HepG2 (cell line): ENCODE measurements around the gene PIR. TPM values are rescaled to one million over a fixed set of nuclear protein-coding genes. Genes with fewer than 3 reads are reported as not detected.

Source experiments
- ATAC-seq: fragments of 200-7000 bp; cut with Tn5 transposase; 3 replicates; pipeline ENCODE4 v1.9.1; 2020; ENCODE audit warnings: mild to moderate bottlenecking, moderate library complexity
- BruUV-seq: library from RNA; stranded (reverse); fragments of 400-500 nt; replicated peaks from 2 replicates; lab custom pipeline; 2021; lab: Mats Ljungman, UMichigan
- CTCF ChIA-PET: fragments of 300-600 bp; formaldehyde crosslinking; extraction: SDS; loops from one replicate; lab custom pipeline; 2021; ENCODE audit warnings: low total read pairs, inconsistent platforms, low intra/inter-chr PET ratio; lab: Yijun Ruan, JAX
- POLR2A ChIA-PET: fragments of 350-600 bp; sonication (Branson Sonifier 250); formaldehyde crosslinking; loops from one replicate; lab custom pipeline; 2020; ENCODE audit warnings: antibody characterized with exemption, inconsistent platforms; lab: Yijun Ruan, JAX
- DNase-seq: peaks from one replicate; pipeline ENCODE4 v3.0.0-alpha.2; 2015; ENCODE audit warnings: low spot score
- FAIRE-seq: peaks from 3 replicates; lab custom pipeline; 2011; peaks lifted over from hg19 to GRCh38; lab: Jason Lieb, UNC
- H2AFZ ChIP-seq: one replicate; pipeline ENCODE4 v1.6.1; 2011; ENCODE audit warnings: low read length, inconsistent platforms
- H3K27ac ChIP-seq: fragments of 300-600 bp; 3 replicates; pipeline ENCODE4 v1.8.0; 2011; ENCODE audit warnings: mixed run types, mild to moderate bottlenecking, mixed read lengths, low read length, inconsistent platforms; ENCODE audit not compliant: insufficient read depth; ENCODE audit errors: extremely low read length
- H3K27me3 ChIP-seq, 2 experiments: fragments of 200-600 bp in 1 of 2; 2 replicates in 1 of 2; 3 replicates in 1 of 2; pipeline versions ENCODE4 v1.6.0 to v1.8.0; 2011; ENCODE audit warnings: low read length in 2 of 2, mild to moderate bottlenecking in 2 of 2, moderate library complexity in 2 of 2, inconsistent platforms in 1 of 2; ENCODE audit not compliant: insufficient read depth in 2 of 2, control insufficient read depth in 1 of 2
- H3K36me3 ChIP-seq, 2 experiments: fragments of 200-600 bp in 1 of 2; replicated peaks in 1 of 2; 2 replicates in 1 of 2; 3 replicates in 1 of 2; pipeline versions ENCODE4 v1.5.1 to v1.8.0; 2011; ENCODE audit warnings: low read length in 2 of 2, inconsistent platforms in 1 of 2; ENCODE audit not compliant: insufficient read depth in 2 of 2, control insufficient read depth in 1 of 2
- H3K4me1 ChIP-seq: 2 replicates; pipeline ENCODE4 v1.5.1; 2012; ENCODE audit warnings: low read length, inconsistent platforms; ENCODE audit not compliant: insufficient read depth
- H3K4me2 ChIP-seq: 2 replicates; pipeline ENCODE4 v1.6.0; 2011; ENCODE audit warnings: low read depth, low read length, inconsistent platforms
- H3K4me3 ChIP-seq, 3 experiments: fragments of 200-600 bp in 1 of 3; sonication (generic), shearing (Covaris generic) in 1 of 3; replicated peaks in 1 of 3; 2 replicates each; pipeline ENCODE4 v1.5.1; 2011 to 2016; ENCODE audit warnings: low read length in 3 of 3, inconsistent platforms in 2 of 3, low read depth in 2 of 3, mild to moderate bottlenecking in 2 of 3, control low read depth in 1 of 3, mixed read lengths in 1 of 3; ENCODE audit not compliant: insufficient read depth in 1 of 3
- H3K79me2 ChIP-seq: one replicate; pipeline ENCODE4 v1.6.1; 2011; ENCODE audit warnings: low read length, inconsistent platforms; ENCODE audit not compliant: insufficient read depth
- H3K9ac ChIP-seq: 2 replicates; pipeline ENCODE4 v1.6.0; 2011; ENCODE audit warnings: mild to moderate bottlenecking, low read depth, low read length, inconsistent platforms; ENCODE audit not compliant: insufficient read depth
- H3K9me3 ChIP-seq: 2 replicates; pipeline ENCODE4 v1.5.1; 2012; ENCODE audit warnings: mild to moderate bottlenecking, low read length
- H4K20me1 ChIP-seq: 2 replicates; pipeline ENCODE4 v1.6.0; 2011; ENCODE audit warnings: inconsistent platforms, mild to moderate bottlenecking, low read length, moderate library complexity; ENCODE audit not compliant: insufficient read depth
- FOXJ3 ChIP-seq: sonication (generic); formaldehyde crosslinking; IDR thresholded peaks from 2 replicates; pipeline ENCODE4 v1.4.0; 2020; ENCODE audit warnings: missing genetic modification reagents, mild to moderate bottlenecking, borderline replicate concordance
- KAT2B ChIP-seq: fragments of 150-350 bp; IDR thresholded peaks from 2 replicates; pipeline ENCODE4 v1.6.1; 2014; ENCODE audit warnings: low read depth, low read length, borderline replicate concordance
- PAWR ChIP-seq: sonication (generic); formaldehyde crosslinking; IDR thresholded peaks from 2 replicates; pipeline ENCODE4 v1.4.0; 2020; ENCODE audit warnings: missing genetic modification reagents, mild to moderate bottlenecking, borderline replicate concordance
- TCF7L2 ChIP-seq: IDR thresholded peaks from 2 replicates; pipeline ENCODE4 v1.6.1; 2011; ENCODE audit warnings: mild to moderate bottlenecking, low read depth, low read length, moderate library complexity
- TMF1 ChIP-seq: sonication (generic); formaldehyde crosslinking; IDR thresholded peaks from 2 replicates; pipeline ENCODE4 v1.8.1; 2022; ENCODE audit warnings: low read depth, missing genetic modification reagents
- ZNF251 ChIP-seq: sonication (generic); formaldehyde crosslinking; IDR thresholded peaks from 2 replicates; pipeline ENCODE4 v1.9.0; 2021; ENCODE audit warnings: mild to moderate bottlenecking, missing genetic modification reagents
- ZNF709 ChIP-seq: sonication (generic); formaldehyde crosslinking; IDR thresholded peaks from 2 replicates; pipeline ENCODE4 v1.5.0; 2020; ENCODE audit warnings: mild to moderate bottlenecking, missing genetic modification reagents
- WGBS: methylation state at CpG from one replicate; pipeline ENCODE4 v1.1.6; 2017; ENCODE audit warnings: low lambda C conversion rate; 5-methylcytosine and 5-hydroxymethylcytosine counted together
- in situ Hi-C: cut with HindIII; loops from 2 replicates; pipeline ENCODE4 v1.10.0; 2017; ENCODE audit warnings: low pct_unique_long_range_greater_than_20kb; ENCODE audit not compliant: extremely low pct_ligation_motif_present
- intact Hi-C: fragments of 100-400 bp; cut with micrococcal nuclease; formaldehyde crosslinking; loops from one replicate; pipeline ENCODE4 v1.10.0; 2022; ENCODE audit not compliant: unreplicated experiment
- polyA plus RNA-seq, 8 experiments: library from polyadenylated mRNA; depleted of rRNA in 3 of 8; stranded (reverse) in 7 of 8; unstranded in 1 of 8; fragments of >200 nt; fragmentation: Illumina TruSeq in 4 of 8; extraction: Trizol in 4 of 8; gene quantifications; 2 replicates each; pipeline versions ENCODE4 v1.2.1 to v1.2.3, GENCODE V29; 2011 to 2016; ENCODE audit warnings: low read depth in 4 of 8, missing spikeins in 1 of 8, mixed read lengths in 1 of 8; ENCODE audit not compliant: insufficient read depth in 1 of 8
- total RNA-seq, 5 experiments: library from RNA; depleted of rRNA; stranded (reverse); fragments of >200 nt; fragmentation: Illumina TruSeq; extraction: Trizol; gene quantifications; 2 replicates each; pipeline ENCODE4 v1.2.3, GENCODE V29; 2016; ENCODE audit warnings: low read depth in 1 of 5
- TF ChIP-seq, protein P1 (sequence below): sonication (generic); formaldehyde crosslinking; IDR thresholded peaks from 2 replicates; pipeline ENCODE4 v1.4.0; 2020; ENCODE audit warnings: missing genetic modification reagents, borderline replicate concordance
- TF ChIP-seq, protein P2 (sequence below): sonication (generic); formaldehyde crosslinking; IDR thresholded peaks from 2 replicates; pipeline ENCODE4 v1.5.0; 2020; ENCODE audit warnings: mild to moderate bottlenecking, missing genetic modification reagents
- TF ChIP-seq, protein P3 (sequence below): sonication (generic); formaldehyde crosslinking; IDR thresholded peaks from 2 replicates; pipeline ENCODE4 v1.9.0; 2021; ENCODE audit warnings: missing genetic modification reagents, borderline replicate concordance
- TF ChIP-seq, protein P4 (sequence below): sonication (generic); formaldehyde crosslinking; IDR thresholded peaks from 2 replicates; pipeline ENCODE4 v1.5.0; 2020; ENCODE audit warnings: missing genetic modification reagents, mild to moderate bottlenecking, borderline replicate concordance
- TF ChIP-seq, protein P5 (sequence below): sonication (generic); formaldehyde crosslinking; conservative IDR thresholded peaks from 2 replicates; pipeline ENCODE4 v1.4.0; 2020; ENCODE audit warnings: missing genetic modification reagents

The PIR gene
- total and polyA plus RNA-seq, 2 of the 13 experiments (the other 11 are each of a cell fraction or from before 2014, with no cell fraction given) = 12.2 to 38.0 TPM

DNA sequence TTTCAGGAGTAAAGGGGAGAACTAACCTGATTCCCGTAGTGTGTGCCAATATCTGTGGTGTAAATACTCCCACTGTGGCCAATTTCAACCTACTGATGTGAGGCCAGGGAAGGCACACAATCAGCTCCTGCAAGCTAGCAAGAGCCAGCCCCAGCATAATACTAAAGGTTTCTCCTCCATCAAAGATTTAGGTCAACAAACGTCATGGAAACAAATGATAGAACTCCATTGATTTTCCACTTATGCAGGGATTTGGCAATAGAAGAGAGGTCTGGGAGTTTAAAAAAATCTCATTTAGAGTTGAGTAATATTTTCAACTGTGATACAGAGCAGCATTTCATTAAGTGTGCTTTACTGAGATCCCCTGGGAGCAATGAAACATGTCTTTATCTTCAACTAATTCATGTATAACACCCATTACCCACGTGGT is 93.2 kb downstream of the PIR start:
- in situ Hi-C loops = no loop called here
- no peak overlapping the region for H3K4me2 ChIP-seq
- FAIRE-seq (no peak), ATAC-seq (peak; percentile 32; the same call in 1 of the 3 replicates), DNase-seq (peak; percentile 4)
- no peaks in the 10 kb centered on the region for H3K9me3 ChIP-seq
- no peak overlapping the region for H3K4me3 ChIP-seq
- ChIA-PET CTCF (no interaction called here), POLR2A (no interaction called here)
- H3K27me3 ChIP-seq = no peaks in the 10 kb centered on the region
- no TSS peak for BruUV-seq
- no peaks in the 10 kb centered on the region for H3K4me1 ChIP-seq
- no peak overlapping the region for H3K9ac ChIP-seq
- no peaks in the 10 kb centered on the region for H3K79me2 ChIP-seq
- intact Hi-C loops = no loop called here
- H4K20me1 ChIP-seq = no peaks in the 10 kb centered on the region
- H2AFZ ChIP-seq = no peak overlapping the region
- H3K27ac ChIP-seq = no peak overlapping the region
- WGBS = 66% methylated on average over 2 of the region's 3 CpGs
- no peaks in the 10 kb centered on the region for H3K36me3 ChIP-seq
- TF ChIP-seq, protein P1, sequence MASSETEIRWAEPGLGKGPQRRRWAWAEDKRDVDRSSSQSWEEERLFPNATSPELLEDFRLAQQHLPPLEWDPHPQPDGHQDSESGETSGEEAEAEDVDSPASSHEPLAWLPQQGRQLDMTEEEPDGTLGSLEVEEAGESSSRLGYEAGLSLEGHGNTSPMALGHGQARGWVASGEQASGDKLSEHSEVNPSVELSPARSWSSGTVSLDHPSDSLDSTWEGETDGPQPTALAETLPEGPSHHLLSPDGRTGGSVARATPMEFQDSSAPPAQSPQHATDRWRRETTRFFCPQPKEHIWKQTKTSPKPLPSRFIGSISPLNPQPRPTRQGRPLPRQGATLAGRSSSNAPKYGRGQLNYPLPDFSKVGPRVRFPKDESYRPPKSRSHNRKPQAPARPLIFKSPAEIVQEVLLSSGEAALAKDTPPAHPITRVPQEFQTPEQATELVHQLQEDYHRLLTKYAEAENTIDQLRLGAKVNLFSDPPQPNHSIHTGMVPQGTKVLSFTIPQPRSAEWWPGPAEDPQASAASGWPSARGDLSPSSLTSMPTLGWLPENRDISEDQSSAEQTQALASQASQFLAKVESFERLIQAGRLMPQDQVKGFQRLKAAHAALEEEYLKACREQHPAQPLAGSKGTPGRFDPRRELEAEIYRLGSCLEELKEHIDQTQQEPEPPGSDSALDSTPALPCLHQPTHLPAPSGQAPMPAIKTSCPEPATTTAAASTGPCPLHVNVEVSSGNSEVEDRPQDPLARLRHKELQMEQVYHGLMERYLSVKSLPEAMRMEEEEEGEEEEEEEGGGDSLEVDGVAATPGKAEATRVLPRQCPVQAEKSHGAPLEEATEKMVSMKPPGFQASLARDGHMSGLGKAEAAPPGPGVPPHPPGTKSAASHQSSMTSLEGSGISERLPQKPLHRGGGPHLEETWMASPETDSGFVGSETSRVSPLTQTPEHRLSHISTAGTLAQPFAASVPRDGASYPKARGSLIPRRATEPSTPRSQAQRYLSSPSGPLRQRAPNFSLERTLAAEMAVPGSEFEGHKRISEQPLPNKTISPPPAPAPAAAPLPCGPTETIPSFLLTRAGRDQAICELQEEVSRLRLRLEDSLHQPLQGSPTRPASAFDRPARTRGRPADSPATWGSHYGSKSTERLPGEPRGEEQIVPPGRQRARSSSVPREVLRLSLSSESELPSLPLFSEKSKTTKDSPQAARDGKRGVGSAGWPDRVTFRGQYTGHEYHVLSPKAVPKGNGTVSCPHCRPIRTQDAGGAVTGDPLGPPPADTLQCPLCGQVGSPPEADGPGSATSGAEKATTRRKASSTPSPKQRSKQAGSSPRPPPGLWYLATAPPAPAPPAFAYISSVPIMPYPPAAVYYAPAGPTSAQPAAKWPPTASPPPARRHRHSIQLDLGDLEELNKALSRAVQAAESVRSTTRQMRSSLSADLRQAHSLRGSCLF (CRISPR knock-in tag) = no peak
- TF ChIP-seq, protein P2, sequence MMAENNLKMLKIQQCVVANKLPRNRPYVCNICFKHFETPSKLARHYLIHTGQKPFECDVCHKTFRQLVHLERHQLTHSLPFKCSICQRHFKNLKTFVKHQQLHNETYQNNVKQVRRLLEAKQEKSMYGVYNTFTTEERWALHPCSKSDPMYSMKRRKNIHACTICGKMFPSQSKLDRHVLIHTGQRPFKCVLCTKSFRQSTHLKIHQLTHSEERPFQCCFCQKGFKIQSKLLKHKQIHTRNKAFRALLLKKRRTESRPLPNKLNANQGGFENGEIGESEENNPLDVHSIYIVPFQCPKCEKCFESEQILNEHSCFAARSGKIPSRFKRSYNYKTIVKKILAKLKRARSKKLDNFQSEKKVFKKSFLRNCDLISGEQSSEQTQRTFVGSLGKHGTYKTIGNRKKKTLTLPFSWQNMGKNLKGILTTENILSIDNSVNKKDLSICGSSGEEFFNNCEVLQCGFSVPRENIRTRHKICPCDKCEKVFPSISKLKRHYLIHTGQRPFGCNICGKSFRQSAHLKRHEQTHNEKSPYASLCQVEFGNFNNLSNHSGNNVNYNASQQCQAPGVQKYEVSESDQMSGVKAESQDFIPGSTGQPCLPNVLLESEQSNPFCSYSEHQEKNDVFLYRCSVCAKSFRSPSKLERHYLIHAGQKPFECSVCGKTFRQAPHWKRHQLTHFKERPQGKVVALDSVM (CRISPR knock-in tag) = no peak
- TF ChIP-seq ZNF709 (CRISPR knock-in tag) (no peak), TMF1 (CRISPR knock-in tag) (no peak), TCF7L2 (no peak), PAWR (no peak), KAT2B (no peak), FOXJ3 (no peak), ZNF251 (CRISPR knock-in tag) (no peak)
- TF ChIP-seq, protein P3, sequence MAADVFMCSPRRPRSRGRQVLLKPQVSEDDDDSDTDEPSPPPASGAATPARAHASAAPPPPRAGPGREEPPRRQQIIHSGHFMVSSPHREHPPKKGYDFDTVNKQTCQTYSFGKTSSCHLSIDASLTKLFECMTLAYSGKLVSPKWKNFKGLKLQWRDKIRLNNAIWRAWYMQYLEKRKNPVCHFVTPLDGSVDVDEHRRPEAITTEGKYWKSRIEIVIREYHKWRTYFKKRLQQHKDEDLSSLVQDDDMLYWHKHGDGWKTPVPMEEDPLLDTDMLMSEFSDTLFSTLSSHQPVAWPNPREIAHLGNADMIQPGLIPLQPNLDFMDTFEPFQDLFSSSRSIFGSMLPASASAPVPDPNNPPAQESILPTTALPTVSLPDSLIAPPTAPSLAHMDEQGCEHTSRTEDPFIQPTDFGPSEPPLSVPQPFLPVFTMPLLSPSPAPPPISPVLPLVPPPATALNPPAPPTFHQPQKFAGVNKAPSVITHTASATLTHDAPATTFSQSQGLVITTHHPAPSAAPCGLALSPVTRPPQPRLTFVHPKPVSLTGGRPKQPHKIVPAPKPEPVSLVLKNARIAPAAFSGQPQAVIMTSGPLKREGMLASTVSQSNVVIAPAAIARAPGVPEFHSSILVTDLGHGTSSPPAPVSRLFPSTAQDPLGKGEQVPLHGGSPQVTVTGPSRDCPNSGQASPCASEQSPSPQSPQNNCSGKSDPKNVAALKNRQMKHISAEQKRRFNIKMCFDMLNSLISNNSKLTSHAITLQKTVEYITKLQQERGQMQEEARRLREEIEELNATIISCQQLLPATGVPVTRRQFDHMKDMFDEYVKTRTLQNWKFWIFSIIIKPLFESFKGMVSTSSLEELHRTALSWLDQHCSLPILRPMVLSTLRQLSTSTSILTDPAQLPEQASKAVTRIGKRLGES (CRISPR knock-in tag) = no peak
- TF ChIP-seq, protein P4, sequence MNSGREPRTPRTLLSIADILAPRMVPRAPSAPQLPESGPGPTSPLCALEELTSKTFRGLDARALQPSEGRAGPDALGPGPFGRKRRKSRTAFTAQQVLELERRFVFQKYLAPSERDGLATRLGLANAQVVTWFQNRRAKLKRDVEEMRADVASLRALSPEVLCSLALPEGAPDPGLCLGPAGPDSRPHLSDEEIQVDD (CRISPR knock-in tag) = no peak
- TF ChIP-seq, protein P5, sequence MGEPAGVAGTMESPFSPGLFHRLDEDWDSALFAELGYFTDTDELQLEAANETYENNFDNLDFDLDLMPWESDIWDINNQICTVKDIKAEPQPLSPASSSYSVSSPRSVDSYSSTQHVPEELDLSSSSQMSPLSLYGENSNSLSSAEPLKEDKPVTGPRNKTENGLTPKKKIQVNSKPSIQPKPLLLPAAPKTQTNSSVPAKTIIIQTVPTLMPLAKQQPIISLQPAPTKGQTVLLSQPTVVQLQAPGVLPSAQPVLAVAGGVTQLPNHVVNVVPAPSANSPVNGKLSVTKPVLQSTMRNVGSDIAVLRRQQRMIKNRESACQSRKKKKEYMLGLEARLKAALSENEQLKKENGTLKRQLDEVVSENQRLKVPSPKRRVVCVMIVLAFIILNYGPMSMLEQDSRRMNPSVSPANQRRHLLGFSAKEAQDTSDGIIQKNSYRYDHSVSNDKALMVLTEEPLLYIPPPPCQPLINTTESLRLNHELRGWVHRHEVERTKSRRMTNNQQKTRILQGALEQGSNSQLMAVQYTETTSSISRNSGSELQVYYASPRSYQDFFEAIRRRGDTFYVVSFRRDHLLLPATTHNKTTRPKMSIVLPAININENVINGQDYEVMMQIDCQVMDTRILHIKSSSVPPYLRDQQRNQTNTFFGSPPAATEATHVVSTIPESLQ (CRISPR knock-in tag) = no peak
